ENCODE results near the gene EPPIN.

Gene EPPIN

GRCh38 chr20:45523821-45524220 is 23.4 kb downstream of the EPPIN start:
- DNase-seq (ENCODE audit: insufficient read length) = no peak
- FAIRE-seq = no peak
- TF ChIP-seq POLR2A (IDR thresholded peaks at IDR 0.05; ENCODE audit: low read depth, low read length) (no peak), POLR2AphosphoS5 (IDR thresholded peaks at IDR 0.05; ENCODE audit: low read depth, low read length) (no peak), TAF1 (IDR thresholded peaks at IDR 0.05; ENCODE audit: borderline replicate concordance, low read depth, low read length) (no peak)

DNA sequence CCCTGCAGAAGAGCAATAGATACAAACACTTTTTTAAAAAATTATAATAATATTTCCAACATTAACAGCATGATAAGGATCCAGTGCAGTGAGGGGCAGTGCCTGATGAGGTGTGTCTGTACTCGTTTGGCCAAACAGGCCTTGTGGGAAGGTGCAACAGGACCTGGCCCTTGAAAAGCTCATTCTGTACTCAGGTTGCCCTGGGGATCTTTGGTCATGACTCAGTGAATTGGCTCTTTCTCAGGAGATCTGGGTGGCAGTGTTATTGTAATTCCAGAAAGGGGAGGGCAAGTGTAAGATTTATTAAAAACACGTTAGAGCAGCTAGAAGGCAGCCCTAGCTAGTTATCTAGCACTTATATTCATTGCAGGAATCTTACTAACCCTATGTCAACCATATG is 28.9 kb downstream of the EPPIN start:
- DNase-seq (ENCODE audit: insufficient read length) = no peak
- FAIRE-seq = no peak
- TF ChIP-seq POLR2AphosphoS5 (IDR thresholded peaks at IDR 0.05; ENCODE audit: low read depth, low read length) (no peak), TAF1 (IDR thresholded peaks at IDR 0.05; ENCODE audit: borderline replicate concordance, low read depth, low read length) (no peak), POLR2A (IDR thresholded peaks at IDR 0.05; ENCODE audit: low read depth, low read length) (no peak)

DNA sequence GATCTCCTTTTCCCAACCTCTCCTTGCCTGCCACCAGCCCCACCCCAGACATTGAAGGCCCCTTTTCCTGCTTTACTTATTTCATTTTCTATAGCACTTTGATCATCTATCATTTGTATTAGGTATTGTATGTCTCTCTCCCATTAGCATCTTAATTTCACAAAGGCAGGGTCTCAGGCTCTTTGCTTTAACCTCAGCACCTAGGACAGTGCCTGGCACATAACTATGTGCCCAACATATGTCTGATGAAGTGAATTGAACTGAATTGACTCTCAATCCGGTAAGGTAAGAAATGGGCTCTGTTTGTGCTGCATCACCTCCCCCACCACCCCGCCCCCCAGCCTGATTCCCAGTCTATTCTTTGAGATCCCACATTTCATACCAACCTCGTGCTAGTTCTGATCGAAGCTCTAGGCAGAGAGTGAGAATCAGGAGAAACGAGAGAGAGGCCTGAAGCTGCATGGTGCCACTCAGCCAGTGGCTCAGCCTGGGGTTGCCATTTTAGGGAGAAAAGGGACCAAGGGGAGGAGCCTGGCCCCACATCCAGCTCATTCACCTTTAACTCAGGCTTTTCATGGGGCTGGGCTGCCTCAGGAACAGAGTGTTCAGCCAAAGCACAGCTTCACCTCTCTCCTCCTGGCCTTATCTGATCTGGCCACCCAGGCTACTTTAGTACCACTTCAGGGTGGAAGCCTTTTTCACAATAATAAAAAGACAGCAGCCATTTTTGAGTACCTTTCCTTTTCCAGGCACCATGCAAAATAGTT is 31.9 kb downstream of the EPPIN start, which contains the start of gene SPINT3:
Gene SPINT3, minus strand, starts transcription at position 476 of the 767 bp plus-strand sequence. Its CDS starts 14 bp downstream, at position 462.
- TF ChIP-seq POLR2A (IDR thresholded peaks at IDR 0.05; ENCODE audit: low read depth, low read length) (no peak), TAF1 (IDR thresholded peaks at IDR 0.05; ENCODE audit: borderline replicate concordance, low read depth, low read length) (no peak), POLR2AphosphoS5 (IDR thresholded peaks at IDR 0.05; ENCODE audit: low read depth, low read length) (no peak)
- FAIRE-seq (no peak), DNase-seq (ENCODE audit: insufficient read length) (no peak)

GRCh38 chr20:45510242-45510862 is 36.8 kb downstream of the EPPIN start:
- TF ChIP-seq POLR2A (IDR thresholded peaks at IDR 0.05; ENCODE audit: low read depth, low read length) (no peak), TAF1 (IDR thresholded peaks at IDR 0.05; ENCODE audit: borderline replicate concordance, low read depth, low read length) (no peak), POLR2AphosphoS5 (IDR thresholded peaks at IDR 0.05; ENCODE audit: low read depth, low read length) (no peak)
- DNase-seq (ENCODE audit: insufficient read length) (no peak), FAIRE-seq (no peak)

GRCh38 chr20:45509091-45509490 is 38.1 kb downstream of the EPPIN start:
- no peak for FAIRE-seq
- DNase-seq (ENCODE audit: insufficient read length) = no peak
- TF ChIP-seq POLR2A (IDR thresholded peaks at IDR 0.05; ENCODE audit: low read depth, low read length) (no peak), POLR2AphosphoS5 (IDR thresholded peaks at IDR 0.05; ENCODE audit: low read depth, low read length) (no peak)

DNA sequence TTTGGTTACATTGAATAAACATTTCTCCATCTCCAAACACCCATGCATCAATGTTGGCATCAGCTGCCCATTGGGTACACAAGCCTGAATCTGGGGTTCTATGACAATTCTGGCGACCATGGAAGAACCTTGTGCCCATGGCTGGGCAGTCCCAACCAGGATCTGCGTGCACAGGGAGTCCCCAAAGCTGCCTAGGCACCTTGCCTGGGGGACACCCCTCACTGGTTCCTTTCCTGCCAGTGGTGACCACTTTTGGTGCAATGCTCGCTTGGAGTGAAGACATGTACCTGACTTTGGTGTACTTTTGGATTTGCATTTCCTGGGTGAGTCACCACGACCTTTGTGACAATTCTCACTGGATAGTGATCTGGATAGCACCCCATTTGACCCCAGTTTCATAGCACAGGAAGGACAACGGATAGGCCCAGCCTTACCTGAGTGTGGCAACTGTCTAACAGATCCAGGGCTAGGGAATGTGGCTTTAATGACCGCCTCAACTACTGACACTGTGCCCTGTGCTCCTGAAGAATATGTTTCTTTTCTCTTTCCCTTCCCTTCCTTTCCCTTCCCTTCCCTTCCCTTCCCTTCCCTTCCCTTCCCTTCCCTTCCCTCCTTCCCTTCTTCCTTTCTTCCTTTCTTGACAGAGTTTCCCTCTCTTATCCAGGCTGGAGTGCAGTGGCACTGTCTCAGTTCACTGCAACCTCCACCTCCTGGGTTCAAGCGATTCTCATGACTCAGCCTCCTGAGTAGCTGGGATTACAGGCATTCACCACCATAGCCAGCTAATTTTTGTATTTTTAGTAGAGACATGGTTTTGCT is 38.9 kb downstream of the EPPIN start:
- no peak for TF ChIP-seq TAF1 (IDR thresholded peaks at IDR 0.05; ENCODE audit: borderline replicate concordance, low read depth, low read length)
- no peak for DNase-seq (ENCODE audit: insufficient read length)
- FAIRE-seq = no peak

- no peak for FAIRE-seq
- DNase-seq (ENCODE audit: insufficient read length) = no peak
- no peak for TF ChIP-seq TAF1 (IDR thresholded peaks at IDR 0.05; ENCODE audit: borderline replicate concordance, low read depth, low read length)
- no peak for TF ChIP-seq POLR2A (IDR thresholded peaks at IDR 0.05; ENCODE audit: low read depth, low read length)
- TF ChIP-seq POLR2AphosphoS5 (IDR thresholded peaks at IDR 0.05; ENCODE audit: low read depth, low read length) = no peak
Observed at GRCh38 chr20:45507011-45507820, 40.0 kb downstream of the EPPIN start.

GRCh38 chr20:45506398-45506797 is 40.8 kb downstream of the EPPIN start:
- no peak for DNase-seq (ENCODE audit: insufficient read length)
- no peak for FAIRE-seq
- no peak for TF ChIP-seq POLR2A (IDR thresholded peaks at IDR 0.05; ENCODE audit: low read depth, low read length)
- no peak for TF ChIP-seq POLR2AphosphoS5 (IDR thresholded peaks at IDR 0.05; ENCODE audit: low read depth, low read length)
- TF ChIP-seq TAF1 (IDR thresholded peaks at IDR 0.05; ENCODE audit: borderline replicate concordance, low read depth, low read length) = no peak

DNA sequence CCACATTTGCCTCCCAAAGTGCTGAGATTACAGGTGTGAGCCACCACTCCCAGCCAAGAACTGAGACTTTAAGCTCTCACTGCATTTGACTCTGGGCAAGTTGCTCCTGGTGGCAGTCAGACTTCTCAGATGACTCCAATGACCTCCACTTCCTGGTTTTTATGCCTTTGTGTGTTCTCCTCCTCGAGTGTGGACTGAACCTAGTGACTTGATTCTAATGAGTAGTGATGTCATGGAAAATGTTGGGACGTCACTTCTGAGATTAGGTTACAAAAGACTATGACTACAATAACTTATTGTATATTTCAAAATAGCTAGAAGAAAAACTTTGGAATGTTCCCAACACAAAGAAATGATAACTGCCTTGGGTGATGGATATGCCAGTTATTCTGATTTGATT is 43.8 kb downstream of the EPPIN start:
- no peak for FAIRE-seq

DNA sequence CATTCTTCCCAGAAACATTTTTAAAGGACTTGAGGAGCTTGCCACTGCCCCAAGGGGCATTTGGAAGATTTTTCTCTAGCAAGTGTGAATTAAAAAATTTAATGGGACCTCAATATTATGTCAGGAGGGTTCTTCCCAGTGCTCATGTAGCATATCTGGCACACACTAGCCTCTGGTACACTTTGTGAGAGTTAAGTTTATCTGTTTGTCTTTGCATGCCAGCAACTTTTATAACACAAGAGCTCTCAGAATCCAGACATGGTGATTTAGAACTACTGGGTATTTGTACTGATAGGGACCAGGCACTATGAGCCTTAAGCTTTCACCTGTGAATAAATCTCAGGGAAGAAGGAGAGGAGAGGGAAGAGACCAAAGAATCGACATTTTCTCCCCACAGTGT is 44.6 kb downstream of the EPPIN start:
- FAIRE-seq = no peak
- TF ChIP-seq TAF1 (IDR thresholded peaks at IDR 0.05; ENCODE audit: borderline replicate concordance, low read depth, low read length) = no peak
- TF ChIP-seq POLR2AphosphoS5 (IDR thresholded peaks at IDR 0.05; ENCODE audit: low read depth, low read length) = no peak
- no peak for TF ChIP-seq POLR2A (IDR thresholded peaks at IDR 0.05; ENCODE audit: low read depth, low read length)

More for the DNA sequence above, 43.8 kb downstream of the EPPIN start:
- no peak for DNase-seq (ENCODE audit: insufficient read length)
- TF ChIP-seq TAF1 (IDR thresholded peaks at IDR 0.05; ENCODE audit: borderline replicate concordance, low read depth, low read length) (no peak), POLR2AphosphoS5 (IDR thresholded peaks at IDR 0.05; ENCODE audit: low read depth, low read length) (no peak), POLR2A (IDR thresholded peaks at IDR 0.05; ENCODE audit: low read depth, low read length) (no peak)

DNA sequence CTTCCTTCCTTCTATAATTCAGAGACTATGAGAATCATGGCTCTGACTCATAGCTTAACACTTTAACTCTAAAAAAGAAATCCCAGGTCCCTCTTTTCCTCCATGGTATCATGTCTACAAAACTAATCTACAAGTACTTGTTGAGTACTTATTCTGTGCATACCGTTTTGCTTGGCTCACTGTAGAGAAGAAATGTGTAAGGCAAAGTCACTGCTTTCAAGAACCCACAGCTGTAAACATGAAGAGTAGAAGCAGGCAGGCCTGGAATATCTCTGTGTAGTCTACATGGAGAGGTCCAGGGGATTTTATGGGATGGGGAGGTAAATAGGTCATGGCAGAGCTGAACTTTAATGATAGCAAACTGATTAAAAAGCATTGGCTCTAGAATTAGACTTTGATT is 45.6 kb downstream of the EPPIN start:
- no peak for FAIRE-seq
- TF ChIP-seq TAF1 (IDR thresholded peaks at IDR 0.05; ENCODE audit: borderline replicate concordance, low read depth, low read length) (no peak), POLR2A (IDR thresholded peaks at IDR 0.05; ENCODE audit: low read depth, low read length) (no peak), POLR2AphosphoS5 (IDR thresholded peaks at IDR 0.05; ENCODE audit: low read depth, low read length) (no peak)
- DNase-seq (ENCODE audit: insufficient read length) = no peak

More for the DNA sequence above, 44.6 kb downstream of the EPPIN start:
- DNase-seq (ENCODE audit: insufficient read length) = no peak
